Epithelial cell of proximal tubule (primary cell): Measurements from ENCODE around the gene ZNF536. TPM values are rescaled to one million over a fixed set of nuclear protein-coding genes. Genes with fewer than 3 reads are reported as not detected.

ENCODE experiments used
- DNase-seq: peaks from one replicate; pipeline ENCODE4 v3.0.0-alpha.2; 2011; ENCODE audit warnings: low read depth
- H3K4me3 ChIP-seq: 2 replicates; pipeline ENCODE4 v1.5.1; 2011; ENCODE audit warnings: low read depth, mild to moderate bottlenecking, low read length
- CTCF ChIP-seq: conservative IDR thresholded peaks from 2 replicates; pipeline ENCODE4 v1.5.1; 2012; ENCODE audit warnings: low read depth, mild to moderate bottlenecking, low read length
- total RNA-seq: library from RNA; depleted of rRNA; stranded (reverse); fragments of >200 nt; gene quantifications from 2 replicates; pipeline ENCODE4 v1.2.3, GENCODE V29; 2015

ZNF536 gene
- total RNA-seq, 1 donor from 2014 or later = not detected

- no peak overlapping the region for H3K4me3 ChIP-seq
- TF ChIP-seq CTCF = no peak
- DNase-seq = no peak
Measured at GRCh38 chr19:30402436-30403202, 30.4 kb downstream of the ZNF536 start.

- H3K4me3 ChIP-seq = no peak overlapping the region
- DNase-seq = no peak
- TF ChIP-seq CTCF = no peak
Measured at GRCh38 chr19:30403203-30403985, 31.2 kb downstream of the ZNF536 start.

DNA sequence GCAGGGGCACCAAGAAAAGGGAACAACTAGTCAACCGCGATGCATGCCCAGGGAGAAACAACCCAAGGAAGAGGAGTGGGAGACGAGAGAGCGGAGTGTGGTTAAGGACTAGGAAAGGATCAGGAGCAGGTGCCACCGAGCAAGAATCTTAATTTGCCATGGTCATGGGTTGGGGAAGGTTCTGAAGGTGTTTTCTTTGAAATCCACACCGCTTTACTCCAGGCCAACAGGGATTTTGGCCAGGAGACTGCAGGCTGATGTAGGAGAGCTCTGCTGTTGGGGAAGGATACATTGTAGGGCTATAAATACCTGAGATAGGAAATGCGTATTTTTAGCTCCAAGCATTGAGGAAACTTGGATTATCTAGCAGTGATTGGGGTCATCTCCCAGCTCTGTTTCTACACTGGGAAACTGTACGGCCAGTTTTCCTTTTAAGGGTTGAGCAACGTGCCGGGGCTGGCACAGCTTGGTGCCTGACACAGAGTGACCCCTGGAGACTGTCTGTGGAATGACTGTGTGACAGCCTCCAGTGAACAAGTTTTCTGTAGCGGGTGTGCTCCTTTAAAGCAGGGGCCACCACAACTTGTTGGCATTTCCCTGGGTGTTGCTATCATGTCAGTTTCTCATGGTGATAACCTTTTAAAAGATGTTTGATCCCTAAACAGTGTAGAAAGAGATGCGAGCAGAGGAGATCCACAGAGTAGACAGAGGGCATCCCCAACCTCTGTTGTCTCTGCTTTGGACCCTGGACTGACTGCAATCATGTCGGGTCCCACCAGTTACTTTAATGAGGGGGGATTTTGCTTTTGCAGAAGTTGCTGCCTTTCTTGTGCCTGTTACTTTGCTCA lies 34.3 kb downstream of the ZNF536 start:
- H3K4me3 ChIP-seq = no peak overlapping the region
- TF ChIP-seq CTCF = no peak
- DNase-seq = no peak

GRCh38 chr19:30407068-30407709 lies 35.0 kb downstream of the ZNF536 start:
- no peak for DNase-seq
- no peak for TF ChIP-seq CTCF
- H3K4me3 ChIP-seq = no peak overlapping the region

GRCh38 chr19:30408734-30409301 lies 36.6 kb downstream of the ZNF536 start:
- TF ChIP-seq CTCF = no peak
- DNase-seq = no peak

DNA sequence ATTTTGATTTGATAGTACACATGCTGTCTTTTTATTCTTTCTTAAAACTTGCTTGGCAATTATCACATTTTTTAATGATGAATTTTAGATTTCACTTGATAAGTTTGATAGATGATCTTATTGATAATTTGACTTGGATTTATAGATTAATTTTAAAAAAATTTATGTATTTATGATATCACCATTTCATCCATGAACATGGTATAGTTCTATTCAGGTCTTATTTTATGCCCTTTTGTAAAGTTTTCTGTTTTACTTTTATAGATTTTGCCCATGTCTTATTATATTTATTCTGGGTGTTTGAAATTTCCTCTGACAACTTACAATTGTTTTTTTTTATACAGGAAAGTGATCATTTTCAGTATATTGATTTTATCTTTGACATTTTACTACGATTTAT lies 39.5 kb downstream of the ZNF536 start:
- no peak overlapping the region for H3K4me3 ChIP-seq
- DNase-seq = no peak
- TF ChIP-seq CTCF = no peak

More at GRCh38 chr19:30408734-30409301, 36.6 kb downstream of the ZNF536 start:
- no peak overlapping the region for H3K4me3 ChIP-seq
